WTC11 (cell line): ENCODE data around the gene MEGF9. TPM values are rescaled to one million over a fixed set of nuclear protein-coding genes. Genes with fewer than 3 reads are reported as not detected.

Experiments
- ATAC-seq: fragments of 200-7000 bp; cut with Tn5 transposase; 2 replicates; pipeline ENCODE4 v1.10.0; 2021; ENCODE audit warnings: mild to moderate bottlenecking, moderate library complexity
- CTCF ChIA-PET: fragments of 300-600 bp; sonication (Branson Sonifier 250); formaldehyde crosslinking; loops from one replicate; lab custom pipeline; 2021; ENCODE audit warnings: antibody characterized with exemption; lab: Charles Lee
- POLR2A ChIA-PET: fragments of 350-600 bp; sonication (Branson Sonifier 250); formaldehyde crosslinking; loops from one replicate; lab custom pipeline; 2021; ENCODE audit warnings: antibody characterized with exemption; lab: Charles Lee
- DNase-seq: peaks from one replicate; pipeline ENCODE4 v3.0.0; 2021; ENCODE audit warnings: low spot score
- H3K27ac Mint-ChIP-seq: 2 replicates; pipeline ENCODE4 v1.8.0; 2021; ENCODE audit warnings: mixed read lengths
- H3K27me3 Mint-ChIP-seq: 2 replicates; pipeline ENCODE4 v1.8.0; 2021; ENCODE audit warnings: low read depth, mild to moderate bottlenecking, moderate library complexity, mixed read lengths
- H3K36me3 Mint-ChIP-seq: 2 replicates; pipeline ENCODE4 v1.8.0; 2021; ENCODE audit warnings: mixed read lengths
- H3K4me1 Mint-ChIP-seq: 2 replicates; pipeline ENCODE4 v1.8.0; 2022; ENCODE audit warnings: mixed read lengths
- H3K4me3 Mint-ChIP-seq: 2 replicates; pipeline ENCODE4 v1.8.0; 2021; ENCODE audit warnings: mild to moderate bottlenecking, moderate library complexity, mixed read lengths
- H3K9me3 Mint-ChIP-seq: 2 replicates; pipeline ENCODE4 v1.8.0; 2021; ENCODE audit warnings: mixed read lengths
- CTCF ChIP-seq: fragments of 200-600 bp; IDR thresholded peaks from 2 replicates; pipeline ENCODE4 v1.8.0; 2022; ENCODE audit warnings: antibody characterized with exemption
- ELF4 ChIP-seq: sonication (generic); formaldehyde crosslinking; IDR thresholded peaks from 2 replicates; pipeline ENCODE4 v1.8.1; 2022; ENCODE audit warnings: low read depth, mild to moderate bottlenecking, moderate library complexity, missing genetic modification reagents
- ERG ChIP-seq: fragments of 250-450 bp; sonication (Bioruptor Pico); IDR thresholded peaks from 2 replicates; pipeline ENCODE4 v1.8.0; 2021; ENCODE audit warnings: mild to moderate bottlenecking
- FOXP1 ChIP-seq: sonication (generic); formaldehyde crosslinking; IDR thresholded peaks from 2 replicates; pipeline ENCODE4 v1.8.0; 2022; ENCODE audit warnings: missing genetic modification reagents, mild to moderate bottlenecking, moderate library complexity, borderline replicate concordance
- MLX ChIP-seq: sonication (generic); formaldehyde crosslinking; IDR thresholded peaks from 2 replicates; pipeline ENCODE4 v1.8.1; 2023; ENCODE audit warnings: mild to moderate bottlenecking, missing genetic modification reagents, moderate library complexity
- MYBL2 ChIP-seq: sonication (generic); formaldehyde crosslinking; IDR thresholded peaks from 2 replicates; pipeline ENCODE4 v1.8.1; 2023; ENCODE audit warnings: mild to moderate bottlenecking, moderate library complexity, missing genetic modification reagents
- NR3C1 ChIP-seq: sonication (generic); formaldehyde crosslinking; conservative IDR thresholded peaks from 2 replicates; pipeline ENCODE4 v1.8.1; 2023; ENCODE audit warnings: low read depth, mild to moderate bottlenecking, missing genetic modification reagents
- PRDM15 ChIP-seq: sonication (generic); formaldehyde crosslinking; IDR thresholded peaks from 2 replicates; pipeline ENCODE4 v1.8.0; 2022; ENCODE audit warnings: missing genetic modification reagents
- RELA ChIP-seq: sonication (generic); formaldehyde crosslinking; IDR thresholded peaks from 2 replicates; pipeline ENCODE4 v1.8.1; 2022; ENCODE audit warnings: missing genetic modification reagents, mild to moderate bottlenecking, borderline replicate concordance
- TEAD1 ChIP-seq: sonication (generic); formaldehyde crosslinking; IDR thresholded peaks from 2 replicates; pipeline ENCODE4 v1.8.0; 2022; ENCODE audit warnings: mild to moderate bottlenecking, missing genetic modification reagents
- TP53 ChIP-seq: sonication (generic); formaldehyde crosslinking; IDR thresholded peaks from 2 replicates; pipeline ENCODE4 v1.8.1; 2023; ENCODE audit warnings: mild to moderate bottlenecking, missing genetic modification reagents
- ZNF121 ChIP-seq: sonication (generic); formaldehyde crosslinking; IDR thresholded peaks from 2 replicates; pipeline ENCODE4 v1.8.0; 2023; ENCODE audit warnings: missing genetic modification reagents
- ZNF232 ChIP-seq: sonication (generic); formaldehyde crosslinking; IDR thresholded peaks from 2 replicates; pipeline ENCODE4 v1.8.0; 2022; ENCODE audit warnings: mild to moderate bottlenecking, missing genetic modification reagents
- ZNF281 ChIP-seq: sonication (generic); formaldehyde crosslinking; IDR thresholded peaks from 2 replicates; pipeline ENCODE4 v1.8.0; 2023; ENCODE audit warnings: mild to moderate bottlenecking, missing genetic modification reagents
- total RNA-seq: library from RNA; stranded (reverse); gene quantifications from 3 replicates; pipeline ENCODE4 v1.2.3, GENCODE V29; 2021

The MEGF9 gene
- total RNA-seq, 1 experiment from 2014 or later = 0.92 TPM

GRCh38 chr9:120745278-120745677 is 31.0 kb upstream of the MEGF9 start (continued):
- TF ChIP-seq PRDM15 (CRISPR knock-in tag) = no peak
- TF ChIP-seq ERG = no peak
- TF ChIP-seq TP53 (CRISPR knock-in tag) = no peak
- no peak for TF ChIP-seq MLX (CRISPR knock-in tag)
- TF ChIP-seq NR3C1 (CRISPR knock-in tag) = no peak
- TF ChIP-seq, all 79 proteins: peak for 0

- DNase-seq = no peak
- TF ChIP-seq ZNF232 (CRISPR knock-in tag) = no peak
- TF ChIP-seq TEAD1 (CRISPR knock-in tag) = peak; percentile 36; the same call in 1 of the 2 replicates
- no peak for TF ChIP-seq ELF4
- TF ChIP-seq CTCF = peak; percentile 44
- no peak for TF ChIP-seq ZNF281
- peak; percentile 37; the same call in 1 of the 2 replicates for TF ChIP-seq ZNF121
- H3K4me3 Mint-ChIP-seq = no peak overlapping the region
- H3K36me3 Mint-ChIP-seq = 0 out of 2 replicates have a peak, but pooled peaks cover 5% of the 10 kb centered on the region
- CTCF ChIA-PET = interaction anchor here (1.1 to 1.4 kb wide), 2 partner anchors 10 to 13 kb away, joined by 3 to 4 read pairs; no protein-coding TSS in a partner anchor
- POLR2A ChIA-PET = no interaction called here
- peaks cover 2% of the 10 kb centered on the region; the same call in 1 of the 2 replicates for H3K4me1 Mint-ChIP-seq
- peaks cover 11% of the 10 kb centered on the region; the same call in 1 of the 2 replicates for H3K9me3 Mint-ChIP-seq
- peak; percentile 94 for ATAC-seq
- H3K27me3 Mint-ChIP-seq = no peaks in the 10 kb centered on the region
- no peak overlapping the region for H3K27ac Mint-ChIP-seq
Observed at GRCh38 chr9:120742951-120743416, 28.7 kb upstream of the MEGF9 start.

- Mint-ChIP-seq H3K4me3 (no peak overlapping the region), H3K4me1 (no peaks in the 10 kb centered on the region), H3K27ac (no peak overlapping the region), H3K9me3 (peaks cover 7% of the 10 kb centered on the region; the same call in 1 of the 2 replicates), H3K27me3 (no peaks in the 10 kb centered on the region), H3K36me3 (0 out of 2 replicates have a peak, but pooled peaks cover under 1% of the 10 kb centered on the region)
- CTCF ChIA-PET = interaction anchor here (0.6 kb wide), 1 partner anchor 148 kb away, joined by 5 read pairs; no protein-coding TSS in a partner anchor
- POLR2A ChIA-PET = no interaction called here
- DNase-seq (no peak), ATAC-seq (no peak)
- no peak for TF ChIP-seq FOXP1 (CRISPR knock-in tag)
- no peak for TF ChIP-seq MYBL2 (CRISPR knock-in tag)
- no peak for TF ChIP-seq RELA (CRISPR knock-in tag)
Observed at GRCh38 chr9:120741701-120742100, 27.4 kb upstream of the MEGF9 start.
